HepG2 (cell line): Measurements from ENCODE around the gene CDC20. TPM values are rescaled to one million over a fixed set of nuclear protein-coding genes. Genes with fewer than 3 reads are reported as not detected.

Source experiments
- ATAC-seq: fragments of 200-7000 bp; cut with Tn5 transposase; 3 replicates; pipeline ENCODE4 v1.9.1; 2020; ENCODE audit warnings: mild to moderate bottlenecking, moderate library complexity
- BruUV-seq: library from RNA; stranded (reverse); fragments of 400-500 nt; replicated peaks from 2 replicates; lab custom pipeline; 2021; lab: Mats Ljungman, UMichigan
- CTCF ChIA-PET: fragments of 300-600 bp; formaldehyde crosslinking; extraction: SDS; loops from one replicate; lab custom pipeline; 2021; ENCODE audit warnings: low total read pairs, inconsistent platforms, low intra/inter-chr PET ratio; lab: Yijun Ruan, JAX
- POLR2A ChIA-PET: fragments of 350-600 bp; sonication (Branson Sonifier 250); formaldehyde crosslinking; loops from one replicate; lab custom pipeline; 2020; ENCODE audit warnings: antibody characterized with exemption, inconsistent platforms; lab: Yijun Ruan, JAX
- DNase-seq: peaks from one replicate; pipeline ENCODE4 v3.0.0-alpha.2; 2015; ENCODE audit warnings: low spot score
- FAIRE-seq: peaks from 3 replicates; lab custom pipeline; 2011; peaks lifted over from hg19 to GRCh38; lab: Jason Lieb, UNC
- H2AFZ ChIP-seq: one replicate; pipeline ENCODE4 v1.6.1; 2011; ENCODE audit warnings: low read length, inconsistent platforms
- H3K27ac ChIP-seq: fragments of 300-600 bp; 3 replicates; pipeline ENCODE4 v1.8.0; 2011; ENCODE audit warnings: mixed run types, mild to moderate bottlenecking, mixed read lengths, low read length, inconsistent platforms; ENCODE audit not compliant: insufficient read depth; ENCODE audit errors: extremely low read length
- H3K27me3 ChIP-seq, 2 experiments: fragments of 200-600 bp in 1 of 2; 2 replicates in 1 of 2; 3 replicates in 1 of 2; pipeline versions ENCODE4 v1.6.0 to v1.8.0; 2011; ENCODE audit warnings: low read length in 2 of 2, mild to moderate bottlenecking in 2 of 2, moderate library complexity in 2 of 2, inconsistent platforms in 1 of 2; ENCODE audit not compliant: insufficient read depth in 2 of 2, control insufficient read depth in 1 of 2
- H3K36me3 ChIP-seq, 2 experiments: fragments of 200-600 bp in 1 of 2; replicated peaks in 1 of 2; 2 replicates in 1 of 2; 3 replicates in 1 of 2; pipeline versions ENCODE4 v1.5.1 to v1.8.0; 2011; ENCODE audit warnings: low read length in 2 of 2, inconsistent platforms in 1 of 2; ENCODE audit not compliant: insufficient read depth in 2 of 2, control insufficient read depth in 1 of 2
- H3K4me1 ChIP-seq: 2 replicates; pipeline ENCODE4 v1.5.1; 2012; ENCODE audit warnings: low read length, inconsistent platforms; ENCODE audit not compliant: insufficient read depth
- H3K4me2 ChIP-seq: 2 replicates; pipeline ENCODE4 v1.6.0; 2011; ENCODE audit warnings: low read depth, low read length, inconsistent platforms
- H3K4me3 ChIP-seq, 3 experiments: fragments of 200-600 bp in 1 of 3; sonication (generic), shearing (Covaris generic) in 1 of 3; replicated peaks in 1 of 3; 2 replicates each; pipeline ENCODE4 v1.5.1; 2011 to 2016; ENCODE audit warnings: low read length in 3 of 3, inconsistent platforms in 2 of 3, low read depth in 2 of 3, mild to moderate bottlenecking in 2 of 3, control low read depth in 1 of 3, mixed read lengths in 1 of 3; ENCODE audit not compliant: insufficient read depth in 1 of 3
- H3K79me2 ChIP-seq: one replicate; pipeline ENCODE4 v1.6.1; 2011; ENCODE audit warnings: low read length, inconsistent platforms; ENCODE audit not compliant: insufficient read depth
- H3K9ac ChIP-seq: 2 replicates; pipeline ENCODE4 v1.6.0; 2011; ENCODE audit warnings: mild to moderate bottlenecking, low read depth, low read length, inconsistent platforms; ENCODE audit not compliant: insufficient read depth
- H3K9me3 ChIP-seq: 2 replicates; pipeline ENCODE4 v1.5.1; 2012; ENCODE audit warnings: mild to moderate bottlenecking, low read length
- H4K20me1 ChIP-seq: 2 replicates; pipeline ENCODE4 v1.6.0; 2011; ENCODE audit warnings: inconsistent platforms, mild to moderate bottlenecking, low read length, moderate library complexity; ENCODE audit not compliant: insufficient read depth
- E2F1 ChIP-seq: sonication (generic); formaldehyde crosslinking; IDR thresholded peaks from 2 replicates; pipeline ENCODE4 v1.5.0; 2020; ENCODE audit warnings: missing genetic modification reagents
- ETV6 ChIP-seq: sonication (generic); formaldehyde crosslinking; conservative IDR thresholded peaks from 2 replicates; pipeline ENCODE4 v1.4.0; 2020; ENCODE audit warnings: missing genetic modification reagents
- IRF1 ChIP-seq: sonication (generic); formaldehyde crosslinking; IDR thresholded peaks from 2 replicates; pipeline ENCODE4 v1.4.0; 2020; ENCODE audit warnings: low read depth, mild to moderate bottlenecking, missing genetic modification reagents
- KLF13 ChIP-seq: sonication (generic); formaldehyde crosslinking; IDR thresholded peaks from 2 replicates; pipeline ENCODE4 v1.4.0; 2020; ENCODE audit warnings: mild to moderate bottlenecking, missing genetic modification reagents
- KMT2A ChIP-seq: sonication (generic); formaldehyde crosslinking; IDR thresholded peaks from 2 replicates; pipeline ENCODE4 v1.4.0; 2020; ENCODE audit warnings: missing genetic modification reagents
- PBX3 ChIP-seq: sonication (generic); formaldehyde crosslinking; IDR thresholded peaks from 2 replicates; pipeline ENCODE4 v1.8.1; 2023; ENCODE audit warnings: missing genetic modification reagents, inconsistent platforms, borderline replicate concordance
- RFX5 ChIP-seq: IDR thresholded peaks from 2 replicates; pipeline ENCODE4 v1.6.1; 2011; ENCODE audit warnings: low read depth, low read length, improper control_type of control experiment
- ZBTB21 ChIP-seq: sonication (generic); formaldehyde crosslinking; IDR thresholded peaks from 2 replicates; pipeline ENCODE4 v1.4.0; 2020; ENCODE audit warnings: missing genetic modification reagents
- ZMYM3 ChIP-seq: sonication (generic); formaldehyde crosslinking; IDR thresholded peaks from 2 replicates; pipeline ENCODE4 v1.5.1; 2020; ENCODE audit warnings: mild to moderate bottlenecking, missing genetic modification reagents
- ZNF224 ChIP-seq: sonication (generic); formaldehyde crosslinking; IDR thresholded peaks from 2 replicates; pipeline ENCODE4 v1.5.0; 2020; ENCODE audit warnings: mild to moderate bottlenecking, missing genetic modification reagents
- ZNF329 ChIP-seq: sonication (generic); formaldehyde crosslinking; IDR thresholded peaks from 2 replicates; pipeline ENCODE4 v1.9.0; 2021; ENCODE audit warnings: low read depth, mild to moderate bottlenecking, missing genetic modification reagents
- ZNF331 ChIP-seq: sonication (generic); formaldehyde crosslinking; IDR thresholded peaks from 2 replicates; pipeline ENCODE4 v1.4.0; 2020; ENCODE audit warnings: missing genetic modification reagents
- ZNF430 ChIP-seq: sonication (generic); formaldehyde crosslinking; IDR thresholded peaks from 2 replicates; pipeline ENCODE4 v1.9.0; 2021; ENCODE audit warnings: mild to moderate bottlenecking, missing genetic modification reagents
- ZNF580 ChIP-seq: IDR thresholded peaks from 2 replicates; pipeline ENCODE4 v1.6.1; 2016; ENCODE audit warnings: low read depth, borderline replicate concordance
- ZNF747 ChIP-seq: sonication (generic); formaldehyde crosslinking; IDR thresholded peaks from 2 replicates; pipeline ENCODE4 v1.8.1; 2023; ENCODE audit warnings: missing genetic modification reagents, mild to moderate bottlenecking, borderline replicate concordance
- WGBS: methylation state at CpG from one replicate; pipeline ENCODE4 v1.1.6; 2017; ENCODE audit warnings: low lambda C conversion rate; 5-methylcytosine and 5-hydroxymethylcytosine counted together
- in situ Hi-C: cut with HindIII; loops from 2 replicates; pipeline ENCODE4 v1.10.0; 2017; ENCODE audit warnings: low pct_unique_long_range_greater_than_20kb; ENCODE audit not compliant: extremely low pct_ligation_motif_present
- intact Hi-C: fragments of 100-400 bp; cut with micrococcal nuclease; formaldehyde crosslinking; loops from one replicate; pipeline ENCODE4 v1.10.0; 2022; ENCODE audit not compliant: unreplicated experiment
- polyA plus RNA-seq, 8 experiments: library from polyadenylated mRNA; depleted of rRNA in 3 of 8; stranded (reverse) in 7 of 8; unstranded in 1 of 8; fragments of >200 nt; fragmentation: Illumina TruSeq in 4 of 8; extraction: Trizol in 4 of 8; gene quantifications; 2 replicates each; pipeline versions ENCODE4 v1.2.1 to v1.2.3, GENCODE V29; 2011 to 2016; ENCODE audit warnings: low read depth in 4 of 8, missing spikeins in 1 of 8, mixed read lengths in 1 of 8; ENCODE audit not compliant: insufficient read depth in 1 of 8
- total RNA-seq, 5 experiments: library from RNA; depleted of rRNA; stranded (reverse); fragments of >200 nt; fragmentation: Illumina TruSeq; extraction: Trizol; gene quantifications; 2 replicates each; pipeline ENCODE4 v1.2.3, GENCODE V29; 2016; ENCODE audit warnings: low read depth in 1 of 5

CDC20 gene
- total and polyA plus RNA-seq, 2 of the 13 experiments (the other 11 are each of a cell fraction or from before 2014, with no cell fraction given) = 57.9 to 90.0 TPM

DNA sequence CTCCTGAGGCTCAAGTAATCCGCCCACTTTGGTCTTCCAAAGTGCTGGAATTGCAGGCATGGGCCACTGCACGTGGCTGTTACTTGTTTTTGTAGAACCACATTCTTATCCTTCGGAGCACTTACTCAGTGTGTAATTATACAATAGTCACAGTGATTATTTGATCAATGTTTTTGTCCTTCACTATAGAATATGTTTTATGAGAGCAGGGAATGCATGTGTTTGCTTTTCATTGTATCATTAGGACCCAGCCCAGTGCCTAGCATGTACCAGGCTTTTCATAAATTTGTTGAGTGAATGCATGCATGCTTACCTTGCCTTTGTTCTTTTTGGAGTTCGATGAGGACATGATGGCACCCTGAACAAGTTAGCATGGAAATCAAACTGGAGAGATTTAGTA is 36.7 kb downstream of the CDC20 start:
- no TSS peak for BruUV-seq

More for the DNA sequence above, 36.7 kb downstream of the CDC20 start:
- Histone ChIP-seq H3K9ac (no peak overlapping the region), H3K9me3 (no peaks in the 10 kb centered on the region), H3K4me1 (peaks cover 9% of the 10 kb centered on the region), H3K27ac (no peak overlapping the region), H3K4me3 (no peak overlapping the region), H2AFZ (no peak overlapping the region), H3K27me3 (no peaks in the 10 kb centered on the region), H3K36me3 (no peaks in the 10 kb centered on the region), H4K20me1 (no peaks in the 10 kb centered on the region), H3K4me2 (no peak overlapping the region), H3K79me2 (peaks cover 3% of the 10 kb centered on the region)
- 95% methylated on average over 4 of the region's 4 CpGs for WGBS
- ATAC-seq (no peak), FAIRE-seq (no peak), DNase-seq (no peak)
- ChIA-PET POLR2A (no interaction called here), CTCF (no interaction called here)
- intact Hi-C loops (no loop called here), in situ Hi-C loops (no loop called here)
- no peak for TF ChIP-seq ETV6
- no peak for TF ChIP-seq ZNF329
- TF ChIP-seq ZMYM3 (CRISPR knock-in tag) = no peak
- no peak for TF ChIP-seq ZNF331
- TF ChIP-seq ZNF747 (CRISPR knock-in tag) = no peak
- no peak for TF ChIP-seq ZBTB21 (CRISPR knock-in tag)
- TF ChIP-seq ZNF224 (CRISPR knock-in tag) = no peak
- no peak for TF ChIP-seq IRF1 (CRISPR knock-in tag)
- no peak for TF ChIP-seq ZNF580
- no peak for TF ChIP-seq KLF13 (CRISPR knock-in tag)
- no peak for TF ChIP-seq KMT2A (CRISPR knock-in tag)
- TF ChIP-seq PBX3 (CRISPR knock-in tag) = no peak
- TF ChIP-seq ZNF430 (CRISPR knock-in tag) = no peak
- no peak for TF ChIP-seq E2F1 (CRISPR knock-in tag)
- no peak for TF ChIP-seq RFX5
